HG02852 (cell line): ENCODE data around the gene TTLL10.
A peak's percentile ranks its signal among the peaks of the same experiment; 100 is the strongest.

ENCODE experiments used
- ATAC-seq: cut with Tn5 transposase; IDR thresholded peaks from one replicate; pipeline ENCODE4 v1.9.1; 2021; ENCODE audit warnings: mild to moderate bottlenecking, moderate library complexity; ENCODE audit not compliant: unreplicated experiment

The TTLL10 gene, protein sequence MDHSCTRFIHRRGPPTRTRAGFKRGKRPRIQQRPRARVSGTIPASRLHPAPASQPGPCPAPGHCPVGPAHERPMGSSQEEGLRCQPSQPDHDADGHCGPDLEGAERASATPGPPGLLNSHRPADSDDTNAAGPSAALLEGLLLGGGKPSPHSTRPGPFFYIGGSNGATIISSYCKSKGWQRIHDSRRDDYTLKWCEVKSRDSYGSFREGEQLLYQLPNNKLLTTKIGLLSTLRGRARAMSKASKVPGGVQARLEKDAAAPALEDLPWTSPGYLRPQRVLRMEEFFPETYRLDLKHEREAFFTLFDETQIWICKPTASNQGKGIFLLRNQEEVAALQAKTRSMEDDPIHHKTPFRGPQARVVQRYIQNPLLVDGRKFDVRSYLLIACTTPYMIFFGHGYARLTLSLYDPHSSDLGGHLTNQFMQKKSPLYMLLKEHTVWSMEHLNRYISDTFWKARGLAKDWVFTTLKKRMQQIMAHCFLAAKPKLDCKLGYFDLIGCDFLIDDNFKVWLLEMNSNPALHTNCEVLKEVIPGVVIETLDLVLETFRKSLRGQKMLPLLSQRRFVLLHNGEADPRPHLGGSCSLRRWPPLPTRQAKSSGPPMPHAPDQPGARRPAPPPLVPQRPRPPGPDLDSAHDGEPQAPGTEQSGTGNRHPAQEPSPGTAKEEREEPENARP

GRCh38 chr1:1173793-1174415 is at the start of gene TTLL10:
Gene TTLL10 (plus strand): TSS chr1:1173880. CDS start chr1:1179216, 5,336 bp downstream.
- no peak for ATAC-seq

DNA sequence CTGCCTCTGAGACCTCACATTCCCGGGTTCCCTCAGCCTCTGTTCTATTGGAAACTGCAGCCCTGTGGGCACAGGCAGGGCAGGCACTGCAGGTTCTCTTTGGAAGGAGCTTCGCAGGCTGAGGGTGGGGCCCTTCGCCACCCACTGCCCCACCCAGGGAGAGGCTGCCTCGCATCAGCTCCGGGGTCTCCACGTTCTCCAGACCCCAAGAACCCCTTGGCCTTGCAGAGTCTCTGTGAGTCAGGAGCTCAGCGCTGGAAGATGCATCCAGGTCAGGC is 49.2 kb upstream of the TTLL10 start:
- ATAC-seq: no peak

DNA sequence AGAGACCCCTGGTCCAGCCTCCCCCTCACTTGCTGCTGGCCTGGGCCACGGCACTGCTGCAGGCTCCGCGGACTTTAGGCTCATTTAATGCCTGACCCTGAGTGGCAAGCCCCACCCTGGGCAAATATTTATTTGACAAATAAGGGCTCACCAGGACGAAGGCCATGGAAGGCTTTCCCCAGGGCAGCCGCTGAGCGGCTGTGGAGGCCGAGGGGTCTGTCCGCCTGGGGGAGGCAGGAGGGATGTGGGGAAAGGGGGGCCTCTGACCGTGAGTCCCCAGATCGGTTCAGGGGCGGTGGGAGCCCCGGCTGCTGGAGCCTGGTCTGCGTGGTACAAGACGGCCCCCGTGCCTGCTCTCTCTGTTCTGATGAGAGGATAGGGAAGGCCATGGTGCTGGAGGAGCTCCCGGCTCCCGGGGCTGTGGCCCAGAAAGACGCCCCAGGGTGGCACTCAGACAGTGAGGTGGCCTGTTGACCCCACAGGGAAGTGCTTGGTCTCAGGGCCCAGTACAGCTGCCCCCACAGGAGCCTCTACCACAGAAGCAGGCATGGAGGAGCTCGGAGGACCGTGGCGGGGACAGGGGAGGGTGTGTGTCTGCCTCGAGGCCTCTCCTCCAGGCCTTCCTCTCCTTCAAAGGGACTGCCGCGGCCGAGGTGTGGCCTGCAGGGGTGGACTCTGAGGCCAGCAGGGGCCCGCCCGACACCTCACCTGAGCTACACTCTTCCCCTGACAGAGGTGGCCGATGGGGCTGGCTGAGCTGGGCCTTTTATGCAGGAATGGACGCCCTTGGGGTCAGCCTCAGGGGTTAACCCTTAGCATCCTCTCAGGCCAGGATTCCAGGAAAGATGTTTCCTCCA is 48.7 kb upstream of the TTLL10 start:
- ATAC-seq: no peak

GRCh38 chr1:1125945-1126344 is 47.7 kb upstream of the TTLL10 start:
- ATAC-seq: no peak

GRCh38 chr1:1127551-1128451 is 45.9 kb upstream of the TTLL10 start:
- no peak for ATAC-seq

GRCh38 chr1:1128454-1129139 is 45.1 kb upstream of the TTLL10 start:
- no peak for ATAC-seq

GRCh38 chr1:1129381-1129821 is 44.3 kb upstream of the TTLL10 start:
- no peak for ATAC-seq

DNA sequence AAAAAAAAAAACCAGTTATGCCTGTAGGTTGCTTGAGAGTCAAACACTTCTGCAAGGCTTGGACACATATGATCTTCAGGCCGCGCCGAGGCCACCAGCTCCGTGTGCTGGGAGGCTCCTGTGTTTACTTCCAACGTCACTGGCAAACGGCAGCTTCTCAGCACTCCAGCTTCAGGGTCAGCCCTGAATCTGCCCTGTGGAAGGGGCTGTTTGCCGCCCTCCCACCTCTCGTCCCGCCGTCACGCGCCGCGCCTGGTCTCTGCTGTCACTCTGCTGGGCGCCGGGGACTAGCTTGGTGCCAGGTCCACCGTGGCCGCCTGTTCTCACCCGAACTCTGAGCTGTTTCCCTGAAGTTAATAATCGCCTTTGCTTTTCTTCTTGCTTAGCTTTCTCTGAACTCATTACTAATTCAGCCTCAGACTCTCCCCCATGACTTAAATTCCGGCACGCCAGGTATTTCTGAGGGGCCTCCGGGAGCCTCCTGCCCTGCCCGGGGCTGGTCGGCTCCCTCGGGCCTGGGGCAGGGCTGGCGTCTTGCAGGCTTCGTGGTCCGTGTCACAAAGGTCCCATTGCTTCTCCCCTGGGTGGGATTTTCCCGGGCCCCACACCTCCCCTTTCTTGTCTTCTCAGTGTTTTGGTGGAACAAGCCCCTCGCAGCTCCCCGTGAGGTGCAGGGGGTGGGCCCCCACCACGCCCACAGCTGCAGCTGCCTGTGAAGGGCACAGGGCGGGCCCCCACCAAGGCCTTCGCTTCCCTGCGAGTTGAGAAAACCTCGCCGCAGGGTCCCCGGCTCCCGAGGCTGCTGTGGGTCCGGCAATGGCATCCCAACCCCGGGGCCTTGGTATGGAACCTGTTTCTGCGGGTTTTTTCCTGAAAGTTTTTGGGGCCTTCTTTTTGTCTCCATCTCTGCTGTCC is 43.2 kb upstream of the TTLL10 start:
- no peak for ATAC-seq

GRCh38 chr1:1132042-1132950 is 41.4 kb upstream of the TTLL10 start:
- ATAC-seq: no peak

- no peak for ATAC-seq
Observed at GRCh38 chr1:1132956-1133750, 40.5 kb upstream of the TTLL10 start.

- ATAC-seq: no peak
Observed at GRCh38 chr1:1134300-1134970, 39.2 kb upstream of the TTLL10 start.

DNA sequence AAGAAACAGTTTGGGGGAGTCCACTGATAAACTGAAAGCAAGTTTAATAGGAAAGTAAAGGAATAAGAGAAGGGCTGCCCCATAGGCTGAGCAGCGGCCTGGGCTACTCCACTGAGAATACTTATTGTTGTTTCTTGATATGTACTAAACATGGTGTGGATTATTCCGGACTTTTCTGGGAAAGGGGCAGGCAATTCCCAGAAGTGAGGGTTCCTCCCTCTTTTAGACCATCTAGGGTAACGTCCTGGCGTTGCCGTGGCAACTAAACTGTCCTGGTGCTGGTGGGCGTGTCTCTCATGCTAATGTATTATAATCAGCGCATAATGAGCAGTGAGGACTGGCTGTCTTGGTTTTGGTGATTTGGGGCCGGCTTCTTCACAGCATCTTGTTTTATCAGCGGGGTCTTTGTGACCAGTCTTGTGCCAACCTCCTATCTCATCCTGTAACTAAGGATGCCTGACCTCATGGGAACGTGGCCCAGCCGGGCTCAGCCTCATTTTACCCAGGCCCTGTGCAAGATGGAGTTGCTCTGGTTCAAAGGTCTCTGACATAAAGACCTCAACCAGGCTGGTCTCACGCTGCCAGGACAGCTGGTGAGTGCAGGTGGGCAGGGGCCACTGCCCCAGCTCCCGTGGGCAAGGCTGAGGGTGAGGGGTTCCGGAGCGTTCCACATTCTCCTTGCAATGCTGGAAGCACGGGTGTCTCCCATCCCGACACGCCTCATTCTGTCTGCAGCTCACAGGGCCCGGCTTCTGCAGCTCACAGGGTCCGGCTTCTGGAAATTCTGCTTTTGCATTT is 38.1 kb upstream of the TTLL10 start:
- no peak for ATAC-seq

GRCh38 chr1:1136547-1137230 is 37.0 kb upstream of the TTLL10 start:
- ATAC-seq: no peak

GRCh38 chr1:1137256-1138045 is 36.2 kb upstream of the TTLL10 start:
- peak; percentile 65 for ATAC-seq
